ENCODE measurements around the gene TRAF1.

The TRAF1 gene

GRCh38 chr9:120875954-120876841 lies 50.4 kb downstream of the TRAF1 start:
- no peak for TF ChIP-seq CTCF (IDR thresholded peaks at IDR 0.05; ENCODE audit: low read depth, low read length)
- peak overlapping the region; percentile 73 to 75 for H3K4me3 ChIP-seq (replicated peaks in 1 of 2; ENCODE audit: low read depth in 2 of 2, low read length in 2 of 2)
- DNase-seq (ENCODE audit: low read depth in 2 of 2) = peak; percentile 88 to 95

- peak overlapping the region; percentile 41 to 73 for H3K4me3 ChIP-seq (replicated peaks in 1 of 2; ENCODE audit: low read depth in 2 of 2, low read length in 2 of 2)
- no peak for DNase-seq (ENCODE audit: low read depth in 2 of 2)
- TF ChIP-seq CTCF (IDR thresholded peaks at IDR 0.05; ENCODE audit: low read depth, low read length) = no peak
Measured at GRCh38 chr9:120875643-120875953, 51.0 kb downstream of the TRAF1 start.

- TF ChIP-seq CTCF (IDR thresholded peaks at IDR 0.05; ENCODE audit: low read depth, low read length) = no peak
- DNase-seq (ENCODE audit: low read depth in 2 of 2) = no peak
- H3K4me3 ChIP-seq (replicated peaks in 1 of 2; ENCODE audit: low read depth in 2 of 2, low read length in 2 of 2) = peak overlapping the region in 1 of 2 donors; percentile 73
Measured at GRCh38 chr9:120875195-120875565, 51.4 kb downstream of the TRAF1 start.

GRCh38 chr9:120874226-120875194 lies 52.1 kb downstream of the TRAF1 start:
- no peak overlapping the region for H3K4me3 ChIP-seq (replicated peaks in 1 of 2; ENCODE audit: low read depth in 2 of 2, low read length in 2 of 2)
- no peak for TF ChIP-seq CTCF (IDR thresholded peaks at IDR 0.05; ENCODE audit: low read depth, low read length)
- DNase-seq (ENCODE audit: low read depth in 2 of 2) = no peak

- TF ChIP-seq CTCF (IDR thresholded peaks at IDR 0.05; ENCODE audit: low read depth, low read length) = no peak
- DNase-seq (ENCODE audit: low read depth in 2 of 2) = no peak
- no peak overlapping the region for H3K4me3 ChIP-seq (replicated peaks in 1 of 2; ENCODE audit: low read depth in 2 of 2, low read length in 2 of 2)
Measured at GRCh38 chr9:120873512-120873911, 53.1 kb downstream of the TRAF1 start.

- DNase-seq (ENCODE audit: low read depth in 2 of 2) = no peak
- no peak for TF ChIP-seq CTCF (IDR thresholded peaks at IDR 0.05; ENCODE audit: low read depth, low read length)
- H3K4me3 ChIP-seq (replicated peaks in 1 of 2; ENCODE audit: low read depth in 2 of 2, low read length in 2 of 2) = no peak overlapping the region
Measured at GRCh38 chr9:120872791-120873502, 53.6 kb downstream of the TRAF1 start.
